Embryonic facial prominence (tissue), 1 donor: ENCODE measurements around the gene PTPRA.
"Not testable (repeated sequence)": the region's sequence is repeated elsewhere in the genome, so short reads cannot be mapped to it uniquely, and the experiment has no call there.

Experiments used
- DNase-seq: peaks from one replicate; pipeline ENCODE4 v3.0.0-alpha.2; 2016; ENCODE audit errors: extremely low spot score

Gene PTPRA

GRCh38 chr20:3074812-3075211 is 201.5 kb downstream of the PTPRA start:
- DNase-seq = no peak

GRCh38 chr20:3075315-3075714 is 202.0 kb downstream of the PTPRA start:
- not testable (repeated sequence) for DNase-seq

DNA sequence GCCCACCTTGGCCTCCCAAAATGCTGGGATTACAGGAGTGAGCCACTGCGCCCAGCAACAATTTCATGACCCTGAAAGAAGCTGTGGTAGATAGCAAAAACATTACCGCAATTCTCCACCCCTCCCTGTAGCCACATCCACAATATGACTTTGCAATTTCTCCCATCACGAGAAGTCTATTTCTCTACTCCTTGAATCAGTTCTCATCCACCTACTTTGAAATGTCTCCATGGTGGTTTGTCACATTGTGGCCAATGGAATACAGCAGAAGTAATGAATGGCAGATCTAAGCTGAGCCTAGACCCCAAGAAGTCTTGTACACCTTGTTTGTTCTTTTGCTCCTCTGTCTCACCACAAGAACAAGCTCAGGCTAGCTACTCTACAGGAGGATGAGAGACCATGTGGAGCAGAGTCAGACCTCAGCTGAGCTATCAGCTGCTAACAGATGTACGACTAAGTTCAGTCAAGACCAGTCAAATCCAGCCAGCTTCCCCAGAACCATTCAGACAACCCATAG is 204.4 kb downstream of the PTPRA start:
- no peak for DNase-seq

- no peak for DNase-seq
Measured at GRCh38 chr20:3080939-3081388, 207.7 kb downstream of the PTPRA start.

- no peak for DNase-seq
Measured at GRCh38 chr20:3081641-3082040, 208.4 kb downstream of the PTPRA start.

DNA sequence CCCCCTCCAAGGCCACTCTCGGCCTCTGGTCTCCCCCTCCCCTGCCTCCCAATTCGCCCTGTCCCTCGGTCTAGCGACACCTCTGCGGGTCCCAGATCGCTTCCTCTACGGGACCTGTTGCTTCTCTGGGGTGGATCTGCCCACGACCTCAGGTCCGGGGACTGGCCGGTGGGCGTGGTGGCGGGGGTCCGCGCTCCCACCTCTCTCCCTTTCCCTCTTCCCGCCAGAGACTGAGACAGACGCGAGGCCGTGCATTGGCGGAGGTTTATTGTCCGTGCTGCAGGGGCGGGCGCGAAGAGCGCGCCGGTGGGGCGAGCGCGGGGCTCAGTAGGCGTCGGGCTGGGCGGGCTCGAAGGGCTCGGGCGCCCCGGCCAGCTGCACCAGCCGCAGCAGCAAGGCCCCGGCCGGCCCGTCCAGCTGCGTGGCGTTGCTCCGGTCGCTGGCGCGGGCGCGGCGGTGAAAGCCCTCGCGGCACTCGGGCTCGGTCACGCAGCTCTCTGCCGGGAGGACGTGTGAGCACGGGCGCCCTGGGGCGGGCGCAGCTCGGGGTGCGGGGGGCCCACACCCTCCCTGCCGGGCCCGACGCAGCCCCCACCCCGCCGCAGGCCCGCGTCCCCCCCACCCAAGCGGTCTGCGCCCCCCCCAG is 209.1 kb downstream of the PTPRA start:
- DNase-seq = no peak

GRCh38 chr20:3082955-3083952 is 210.0 kb downstream of the PTPRA start:
- DNase-seq = no peak

GRCh38 chr20:3084283-3084985 is 211.2 kb downstream of the PTPRA start, which contains the start of gene AVP:
AVP (minus strand) TSS chr20:3084724; CDS start chr20:3084674, 50 bp downstream.
- no peak for DNase-seq

DNA sequence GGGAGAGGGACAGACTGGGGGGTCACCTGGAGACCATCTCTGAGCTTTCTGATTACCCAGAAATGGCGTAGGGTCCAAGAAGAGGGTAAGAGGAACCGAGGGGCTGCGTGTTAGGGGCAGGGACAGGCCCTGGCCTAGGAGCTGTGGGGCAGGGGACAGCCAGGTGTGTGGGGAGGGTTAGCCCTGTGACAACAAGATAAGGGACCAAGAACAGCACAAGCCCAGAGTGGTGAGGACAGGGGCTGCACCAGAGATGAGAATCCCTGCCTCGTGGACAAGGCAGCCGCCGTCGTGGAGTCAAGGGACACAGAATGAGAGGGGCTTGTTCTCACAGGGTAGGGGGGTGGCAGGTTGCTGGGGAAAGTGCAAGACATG is 211.7 kb downstream of the PTPRA start:
- no peak for DNase-seq

DNA sequence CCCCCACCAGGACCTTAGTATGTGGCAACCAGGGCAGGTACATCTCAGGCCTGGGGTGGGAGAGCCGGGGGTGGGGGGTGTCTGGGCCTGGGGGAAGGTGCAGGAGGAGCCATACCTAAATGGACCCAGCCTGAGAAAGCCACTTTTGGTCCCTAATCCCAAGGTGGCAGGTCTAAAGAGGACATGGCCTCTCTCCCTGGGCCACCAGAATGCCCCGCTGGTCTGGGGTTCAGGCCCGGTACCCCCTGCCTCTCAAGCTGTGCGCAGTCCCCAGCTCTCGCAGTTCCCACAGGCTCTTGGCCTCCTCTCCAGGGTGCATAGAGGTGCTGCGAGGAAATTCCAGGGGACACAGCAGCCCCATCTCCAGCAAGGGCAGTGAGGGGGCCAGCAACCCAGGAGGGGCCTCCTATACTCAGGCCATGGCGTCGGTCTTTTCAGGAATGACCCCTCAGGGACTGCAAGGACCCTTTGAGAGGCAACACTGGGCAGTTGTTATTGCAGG is 212.3 kb downstream of the PTPRA start:
- DNase-seq = no peak

DNA sequence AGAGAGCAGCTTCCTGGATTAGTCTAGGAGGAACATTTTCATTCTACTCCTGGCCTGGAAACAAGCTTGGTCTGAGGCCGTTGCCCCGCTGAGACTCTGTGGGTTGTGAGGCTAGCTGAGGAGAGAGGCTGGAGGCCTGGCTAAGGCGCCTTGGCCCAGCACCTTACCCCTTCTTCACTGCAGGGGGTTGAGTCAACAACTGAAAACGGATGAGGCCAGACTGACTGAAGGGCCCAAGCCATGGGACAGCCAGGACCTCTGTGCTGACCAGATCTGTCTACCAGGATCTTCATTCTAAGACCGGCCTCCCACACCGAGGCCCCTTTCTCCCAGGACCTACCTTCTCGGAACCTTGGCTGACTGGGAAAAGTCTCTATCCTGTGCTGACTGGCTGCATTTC is 214.8 kb downstream of the PTPRA start:
- no peak for DNase-seq
